Natural killer cell (primary cell): ENCODE results near the gene SLC34A3. TPM values are rescaled to one million over a fixed set of nuclear protein-coding genes. Genes with fewer than 3 reads are reported as not detected.

Experiments
- ATAC-seq, 3 donors: fragments of 150-1000 bp in 2 of 3; fragments of 200-7000 bp in 1 of 3; cut with Tn5 transposase; 1 replicate in 1 of 3; 2 replicates in 2 of 3; pipeline ENCODE4 v1.10.0; 2021; ENCODE audit warnings: mild to moderate bottlenecking in 2 of 3, moderate library complexity in 2 of 3
- DNase-seq, 2 donors: peaks; one replicate each; pipeline versions ENCODE4 v3.0.0 to v3.0.0-alpha.2; 2013 to 2021; ENCODE audit warnings: mixed read lengths in 1 of 2
- H3K27ac ChIP-seq: one replicate; pipeline ENCODE4 v1.5.1; 2013; ENCODE audit warnings: mild to moderate bottlenecking, low read length
- H3K27me3 ChIP-seq: one replicate; pipeline ENCODE4 v1.6.1; 2013; ENCODE audit warnings: low read length; ENCODE audit not compliant: control insufficient read depth, insufficient read depth
- H3K36me3 ChIP-seq: one replicate; pipeline ENCODE4 v1.6.1; 2013; ENCODE audit warnings: low read length; ENCODE audit not compliant: control insufficient read depth, insufficient read depth
- H3K4me1 ChIP-seq: one replicate; pipeline ENCODE4 v1.6.1; 2013; ENCODE audit warnings: low read length; ENCODE audit not compliant: control insufficient read depth, insufficient read depth
- H3K4me3 ChIP-seq: one replicate; pipeline ENCODE4 v1.5.1; 2013; ENCODE audit warnings: low read length
- H3K9me3 ChIP-seq: one replicate; pipeline ENCODE4 v1.6.1; 2013; ENCODE audit warnings: low read length; ENCODE audit not compliant: control insufficient read depth, insufficient read depth
- H3K27ac Mint-ChIP-seq, 2 donors: one replicate each; pipeline ENCODE4 v1.8.0; 2022; ENCODE audit warnings: mild to moderate bottlenecking in 2 of 2, mixed read lengths in 2 of 2, moderate library complexity in 1 of 2
- H3K27me3 Mint-ChIP-seq, 2 donors: one replicate each; pipeline ENCODE4 v1.8.0; 2022; ENCODE audit warnings: low read depth in 2 of 2, mixed read lengths in 2 of 2
- H3K36me3 Mint-ChIP-seq: one replicate; pipeline ENCODE4 v1.8.0; 2022; ENCODE audit warnings: mixed read lengths
- H3K4me1 Mint-ChIP-seq, 2 donors: one replicate each; pipeline ENCODE4 v1.8.0; 2022; ENCODE audit warnings: mixed read lengths in 2 of 2
- H3K4me3 Mint-ChIP-seq: one replicate; pipeline ENCODE4 v1.8.0; 2022; ENCODE audit warnings: mild to moderate bottlenecking, moderate library complexity, mixed read lengths
- H3K9me3 Mint-ChIP-seq, 2 donors: one replicate each; pipeline ENCODE4 v1.8.0; 2022; ENCODE audit warnings: mixed read lengths in 2 of 2
- WGBS: methylation state at CpG from one replicate; pipeline ENCODE4 v1.1.7; 2013; ENCODE audit warnings: missing lambda C conversion rate; ENCODE audit not compliant: insufficient coverage; 5-methylcytosine and 5-hydroxymethylcytosine counted together
- intact Hi-C: fragments of 100-400 bp; cut with micrococcal nuclease; formaldehyde crosslinking; loops from one replicate; pipeline ENCODE4 v1.14.2; 2022
- total RNA-seq, 4 donors: library from RNA; stranded (reverse); fragments of 120-200 nt in 1 of 4; gene quantifications; one replicate each; pipeline versions ENCODE4 v1.2.3 to v1.2.4, GENCODE V29; 2013 to 2022
- TF ChIP-seq, protein P1 (sequence below): fragments of 200-600 bp; IDR thresholded peaks from one replicate; pipeline ENCODE4 v1.8.0; 2022; ENCODE audit warnings: antibody characterized with exemption

SLC34A3 gene
- total RNA-seq, 3 donors from 2014 or later (not counting 1 experiment from before 2014, with no cell fraction given), result not detected

- Mint-ChIP-seq H3K4me1 (peaks cover 0 to 6% of the 10 kb centered on the region in 2 donors), H3K27ac (no peak overlapping the region), H3K9me3 (no peaks in the 10 kb centered on the region), H3K27me3 (no peaks in the 10 kb centered on the region), H3K4me3 (no peak overlapping the region), H3K36me3 (no peaks in the 10 kb centered on the region)
- no peaks in the 10 kb centered on the region for H3K27me3 ChIP-seq
- WGBS, result 96% methylated on average over 10 of the region's 10 CpGs
- H3K4me1 ChIP-seq, result peaks cover 19% of the 10 kb centered on the region
- TF ChIP-seq, protein P1, sequence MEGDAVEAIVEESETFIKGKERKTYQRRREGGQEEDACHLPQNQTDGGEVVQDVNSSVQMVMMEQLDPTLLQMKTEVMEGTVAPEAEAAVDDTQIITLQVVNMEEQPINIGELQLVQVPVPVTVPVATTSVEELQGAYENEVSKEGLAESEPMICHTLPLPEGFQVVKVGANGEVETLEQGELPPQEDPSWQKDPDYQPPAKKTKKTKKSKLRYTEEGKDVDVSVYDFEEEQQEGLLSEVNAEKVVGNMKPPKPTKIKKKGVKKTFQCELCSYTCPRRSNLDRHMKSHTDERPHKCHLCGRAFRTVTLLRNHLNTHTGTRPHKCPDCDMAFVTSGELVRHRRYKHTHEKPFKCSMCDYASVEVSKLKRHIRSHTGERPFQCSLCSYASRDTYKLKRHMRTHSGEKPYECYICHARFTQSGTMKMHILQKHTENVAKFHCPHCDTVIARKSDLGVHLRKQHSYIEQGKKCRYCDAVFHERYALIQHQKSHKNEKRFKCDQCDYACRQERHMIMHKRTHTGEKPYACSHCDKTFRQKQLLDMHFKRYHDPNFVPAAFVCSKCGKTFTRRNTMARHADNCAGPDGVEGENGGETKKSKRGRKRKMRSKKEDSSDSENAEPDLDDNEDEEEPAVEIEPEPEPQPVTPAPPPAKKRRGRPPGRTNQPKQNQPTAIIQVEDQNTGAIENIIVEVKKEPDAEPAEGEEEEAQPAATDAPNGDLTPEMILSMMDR, result no peak
- ATAC-seq, result no peak
- DNase-seq, result no peak
- intact Hi-C loops, result loop anchor here (5.0 kb wide), 1 partner anchor 93 kb away; no protein-coding TSS in a partner anchor
- H3K4me3 ChIP-seq, result no peak overlapping the region
- no peak overlapping the region for H3K27ac ChIP-seq
- H3K36me3 ChIP-seq, result no peaks in the 10 kb centered on the region
- no peaks in the 10 kb centered on the region for H3K9me3 ChIP-seq
Measured at GRCh38 chr9:137219757-137220316, 10.9 kb upstream of the SLC34A3 start.

DNA sequence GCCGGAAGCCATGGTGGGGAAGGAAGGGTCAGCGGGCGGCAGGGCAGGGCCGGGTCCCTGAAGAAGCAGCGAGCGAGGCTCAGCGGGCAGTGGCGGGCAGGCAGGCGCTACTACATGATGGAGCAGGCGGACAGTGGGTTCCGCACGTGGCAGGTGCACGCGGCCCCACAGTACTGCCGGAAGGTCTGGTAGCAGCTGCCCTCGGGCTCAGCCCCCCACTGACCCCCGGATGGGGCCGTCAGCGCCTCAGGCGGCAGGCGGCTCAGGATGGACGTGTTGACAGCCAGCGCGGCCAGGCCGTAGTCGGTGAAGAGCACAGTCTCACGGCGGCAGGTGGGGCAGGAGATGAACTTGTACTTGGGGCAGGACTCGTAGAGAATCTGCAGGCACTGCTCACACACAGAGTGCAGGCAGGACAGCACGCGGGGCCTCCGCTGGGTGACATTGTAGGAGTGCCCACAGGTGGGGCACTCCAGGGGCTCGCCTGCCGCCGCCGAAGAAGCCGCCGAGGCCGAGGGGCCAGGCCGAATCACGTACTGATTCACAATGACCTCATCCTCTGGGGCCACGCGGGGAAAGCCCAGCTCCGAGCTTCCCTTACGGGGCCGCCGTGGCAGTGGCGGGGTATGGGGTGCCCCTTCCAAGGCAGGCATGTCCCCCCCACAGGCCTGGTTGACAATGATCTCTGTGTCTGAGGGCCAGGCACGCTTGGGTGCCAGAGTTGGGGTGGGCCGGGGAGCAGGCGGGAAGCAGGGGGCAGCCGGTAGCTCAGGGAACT lies 10.2 kb upstream of the SLC34A3 start:
- Mint-ChIP-seq H3K4me1 (peaks cover 0 to 6% of the 10 kb centered on the region in 2 donors), H3K27me3 (no peaks in the 10 kb centered on the region), H3K4me3 (peak overlapping the region; percentile 21), H3K9me3 (no peaks in the 10 kb centered on the region), H3K36me3 (no peaks in the 10 kb centered on the region), H3K27ac (no peak overlapping the region)
- WGBS, result 92% methylated on average over 52 of the region's 52 CpGs
- Histone ChIP-seq H3K4me1 (peaks cover 23% of the 10 kb centered on the region), H3K27me3 (no peaks in the 10 kb centered on the region), H3K9me3 (no peaks in the 10 kb centered on the region), H3K36me3 (no peaks in the 10 kb centered on the region), H3K27ac (no peak overlapping the region), H3K4me3 (no peak overlapping the region)
- intact Hi-C loops, result loop anchor here (5.0 kb wide), 1 partner anchor 93 kb away; no protein-coding TSS in a partner anchor
- DNase-seq (peak in 1 of 2 donors; percentile 10), ATAC-seq (no peak)
- TF ChIP-seq, protein P1, result no peak

GRCh38 chr9:137221095-137221505 lies 9.6 kb upstream of the SLC34A3 start:
- Mint-ChIP-seq H3K27me3 (no peaks in the 10 kb centered on the region), H3K36me3 (no peaks in the 10 kb centered on the region), H3K4me3 (no peak overlapping the region), H3K27ac (no peak overlapping the region), H3K4me1 (peaks cover 0 to 6% of the 10 kb centered on the region in 2 donors), H3K9me3 (no peaks in the 10 kb centered on the region)
- peaks cover 23% of the 10 kb centered on the region for H3K4me1 ChIP-seq
- no peaks in the 10 kb centered on the region for H3K36me3 ChIP-seq
- WGBS, result 92% methylated on average over 14 of the region's 14 CpGs
- no peak overlapping the region for H3K27ac ChIP-seq
- DNase-seq (no peak), ATAC-seq (no peak)
- TF ChIP-seq, protein P1, result no peak
- intact Hi-C loops, result loop anchor here (5.0 kb wide), 1 partner anchor 94 kb away; no protein-coding TSS in a partner anchor
- no peaks in the 10 kb centered on the region for H3K9me3 ChIP-seq
- no peaks in the 10 kb centered on the region for H3K27me3 ChIP-seq
- H3K4me3 ChIP-seq, result no peak overlapping the region
